ENCODE results near the gene NEK10. TPM values are rescaled to one million over a fixed set of nuclear protein-coding genes. Genes with fewer than 3 reads are reported as not detected.

NEK10 gene, protein sequence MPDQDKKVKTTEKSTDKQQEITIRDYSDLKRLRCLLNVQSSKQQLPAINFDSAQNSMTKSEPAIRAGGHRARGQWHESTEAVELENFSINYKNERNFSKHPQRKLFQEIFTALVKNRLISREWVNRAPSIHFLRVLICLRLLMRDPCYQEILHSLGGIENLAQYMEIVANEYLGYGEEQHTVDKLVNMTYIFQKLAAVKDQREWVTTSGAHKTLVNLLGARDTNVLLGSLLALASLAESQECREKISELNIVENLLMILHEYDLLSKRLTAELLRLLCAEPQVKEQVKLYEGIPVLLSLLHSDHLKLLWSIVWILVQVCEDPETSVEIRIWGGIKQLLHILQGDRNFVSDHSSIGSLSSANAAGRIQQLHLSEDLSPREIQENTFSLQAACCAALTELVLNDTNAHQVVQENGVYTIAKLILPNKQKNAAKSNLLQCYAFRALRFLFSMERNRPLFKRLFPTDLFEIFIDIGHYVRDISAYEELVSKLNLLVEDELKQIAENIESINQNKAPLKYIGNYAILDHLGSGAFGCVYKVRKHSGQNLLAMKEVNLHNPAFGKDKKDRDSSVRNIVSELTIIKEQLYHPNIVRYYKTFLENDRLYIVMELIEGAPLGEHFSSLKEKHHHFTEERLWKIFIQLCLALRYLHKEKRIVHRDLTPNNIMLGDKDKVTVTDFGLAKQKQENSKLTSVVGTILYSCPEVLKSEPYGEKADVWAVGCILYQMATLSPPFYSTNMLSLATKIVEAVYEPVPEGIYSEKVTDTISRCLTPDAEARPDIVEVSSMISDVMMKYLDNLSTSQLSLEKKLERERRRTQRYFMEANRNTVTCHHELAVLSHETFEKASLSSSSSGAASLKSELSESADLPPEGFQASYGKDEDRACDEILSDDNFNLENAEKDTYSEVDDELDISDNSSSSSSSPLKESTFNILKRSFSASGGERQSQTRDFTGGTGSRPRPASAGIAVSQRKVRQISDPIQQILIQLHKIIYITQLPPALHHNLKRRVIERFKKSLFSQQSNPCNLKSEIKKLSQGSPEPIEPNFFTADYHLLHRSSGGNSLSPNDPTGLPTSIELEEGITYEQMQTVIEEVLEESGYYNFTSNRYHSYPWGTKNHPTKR
- total RNA-seq: 0.65 and 1.4 TPM in 2 replicates

DNA sequence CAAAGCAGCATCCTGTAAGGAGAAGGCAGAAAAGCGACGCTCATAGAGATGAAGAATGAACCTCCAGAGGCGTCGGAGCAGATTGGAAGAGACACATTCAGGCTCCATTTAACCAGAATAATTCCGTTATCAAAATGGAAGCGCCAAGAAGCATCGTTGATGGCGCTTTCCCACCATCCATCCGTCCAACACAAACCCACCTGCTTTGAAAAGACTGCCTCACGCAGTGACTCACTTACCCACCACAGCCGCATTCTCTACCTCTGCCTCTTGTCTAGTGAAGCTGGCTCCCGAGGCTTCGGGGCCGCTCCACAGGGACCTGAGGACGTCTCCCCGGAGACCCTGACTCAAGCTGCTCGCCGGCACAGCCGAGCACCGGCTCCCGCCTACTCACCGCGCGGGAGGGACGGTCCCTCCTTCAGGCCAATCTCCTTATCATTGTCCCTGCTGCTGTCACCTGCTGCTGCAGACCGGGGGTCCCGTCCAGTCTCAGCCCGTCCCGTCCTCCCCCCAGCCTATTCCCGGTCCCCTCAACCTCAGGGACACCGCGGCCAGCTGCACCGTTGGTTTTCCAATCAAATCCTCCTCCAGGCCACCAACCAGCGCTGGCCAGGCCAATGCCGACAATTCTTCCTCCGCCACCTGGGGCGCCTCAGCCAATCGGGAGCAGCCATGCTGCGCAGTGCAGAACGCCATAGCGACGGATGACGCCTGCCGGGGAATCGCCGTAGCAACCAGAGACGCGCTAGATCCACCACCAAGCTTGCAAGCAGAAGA, at the start of gene NEK10:
NEK10 (minus strand) TSS at position 553 of the 777 bp plus-strand sequence. CDS start 16,501 bp downstream, outside the sequence.

Other genes with a start within 250 kb of the NEK10 start
- 21.2 and 56.6 TPM in 2 replicates for gene SLC4A7, start 115.0 kb upstream of the NEK10 start, total RNA-seq